HG03175 (cell line): Measurements from ENCODE around the gene H6PD.

Source experiments
- ATAC-seq: cut with Tn5 transposase; IDR thresholded peaks from one replicate; pipeline ENCODE4 v1.9.1; 2021; ENCODE audit warnings: mild to moderate bottlenecking, moderate library complexity; ENCODE audit not compliant: unreplicated experiment

H6PD gene

GRCh38 chr1:9239622-9240401 is 5.2 kb downstream of the H6PD start:
- ATAC-seq: no peak

GRCh38 chr1:9240914-9241820 is 6.6 kb downstream of the H6PD start:
- no peak for ATAC-seq

GRCh38 chr1:9241891-9242290 is 7.3 kb downstream of the H6PD start:
- no peak for ATAC-seq

- no peak for ATAC-seq
Observed at GRCh38 chr1:9242338-9242969, 7.9 kb downstream of the H6PD start.

GRCh38 chr1:9243066-9243739 is 8.6 kb downstream of the H6PD start:
- no peak for ATAC-seq

GRCh38 chr1:9244501-9245229 is 10.1 kb downstream of the H6PD start:
- ATAC-seq: no peak

GRCh38 chr1:9245230-9245619 is 10.7 kb downstream of the H6PD start:
- ATAC-seq: no peak

- no peak for ATAC-seq
Observed at GRCh38 chr1:9245661-9246060, 11.1 kb downstream of the H6PD start.

- ATAC-seq: no peak
Observed at GRCh38 chr1:9246215-9246614, 11.6 kb downstream of the H6PD start.

- no peak for ATAC-seq
Observed at GRCh38 chr1:9246841-9247785, 12.5 kb downstream of the H6PD start.

- no peak for ATAC-seq
Observed at GRCh38 chr1:9247894-9248293, 13.3 kb downstream of the H6PD start.

- no peak for ATAC-seq
Observed at GRCh38 chr1:9248341-9249262, 14.0 kb downstream of the H6PD start.

GRCh38 chr1:9249263-9249533 is 14.6 kb downstream of the H6PD start:
- no peak for ATAC-seq

- no peak for ATAC-seq
Observed at GRCh38 chr1:9249534-9250410, 15.2 kb downstream of the H6PD start.

GRCh38 chr1:9250411-9251381 is 16.1 kb downstream of the H6PD start:
- no peak for ATAC-seq

GRCh38 chr1:9251501-9251900 is 16.9 kb downstream of the H6PD start:
- no peak for ATAC-seq
